Prostate gland (tissue), 2 donors: Measurements from ENCODE around the gene VAPB.

Experiments
- CTCF ChIP-seq, 4 experiments: fragments of 200-600 bp in 2 of 4; fragments of 450-650 bp in 2 of 4; sonication (generic) in 2 of 4; IDR thresholded peaks; 1 replicate in 3 of 4; 2 replicates in 1 of 4; pipeline ENCODE4 v1.5.1; 2016 to 2019; ENCODE audit warnings: antibody characterized with exemption in 4 of 4, mild to moderate bottlenecking in 2 of 4, moderate library complexity in 2 of 4
- POLR2A ChIP-seq: fragments of 450-650 bp; IDR thresholded peaks from one replicate; pipeline ENCODE4 v1.6.1; 2016; ENCODE audit warnings: antibody characterized with exemption, mild to moderate bottlenecking

- TF ChIP-seq CTCF (IDR thresholded peaks at IDR 0.05) (no peak), POLR2A (no peak)
Observed at GRCh38 chr20:58495623-58496428, 106.8 kb downstream of the VAPB start.
